ENCODE data around the gene FOXP1. TPM values are rescaled to one million over a fixed set of nuclear protein-coding genes. Genes with fewer than 3 reads are reported as not detected.

The FOXP1 gene
- polyA plus RNA-seq, 1 donor from 2014 or later, result 5.6 TPM

- H3K4me2 ChIP-seq (ENCODE audit: low read length), result no peak overlapping the region
- no peaks in the 10 kb centered on the region for H3K9me2 ChIP-seq (ENCODE audit: insufficient read depth, low read length)
- TF ChIP-seq EP300 (conservative IDR thresholded peaks at IDR 0.05; ENCODE audit: poor library complexity, severe bottlenecking) (no peak), RAD21 (conservative IDR thresholded peaks at IDR 0.05) (no peak), SMC3 (conservative IDR thresholded peaks at IDR 0.05; ENCODE audit: poor library complexity) (no peak), MXI1 (conservative IDR thresholded peaks at IDR 0.05; ENCODE audit: poor library complexity, severe bottlenecking) (no peak), EZH2 (IDR thresholded peaks at IDR 0.05; ENCODE audit: borderline replicate concordance, insufficient read depth, low read length, poor library complexity, severe bottlenecking) (no peak), REST (IDR thresholded peaks at IDR 0.05; ENCODE audit: borderline replicate concordance) (no peak), TAF1 (IDR thresholded peaks at IDR 0.05; ENCODE audit: low read depth) (no peak), CTCF (IDR thresholded peaks at IDR 0.05; ENCODE audit: poor library complexity, severe bottlenecking) (no peak)
- H3K4me3 ChIP-seq (ENCODE audit: low read length), result no peak overlapping the region
- H3F3A ChIP-seq (ENCODE audit: insufficient read depth, low read length, poor library complexity, severe bottlenecking), result no peaks in the 10 kb centered on the region
- H3K9ac ChIP-seq (ENCODE audit: low read length), result no peak overlapping the region
- H3K36me3 ChIP-seq (ENCODE audit: insufficient read depth, low read length), result peaks cover 7% of the 10 kb centered on the region
- no peaks in the 10 kb centered on the region for H4K20me1 ChIP-seq (ENCODE audit: insufficient read depth)
- H2AFZ ChIP-seq (ENCODE audit: low read depth, low read length), result no peak overlapping the region
- H3K27me3 ChIP-seq (ENCODE audit: insufficient read depth, low read depth, low read length), result no peaks in the 10 kb centered on the region
- no peaks in the 10 kb centered on the region for H3K79me2 ChIP-seq (replicated peaks; ENCODE audit: insufficient read depth, low read length)
- H3K9me3 ChIP-seq (ENCODE audit: low read length), result no peaks in the 10 kb centered on the region
- H3K27ac ChIP-seq (ENCODE audit: low read length), result no peak overlapping the region
Observed at GRCh38 chr3:70973558-70973957, 610.0 kb downstream of the FOXP1 start.

GRCh38 chr3:70972855-70973254, 610.7 kb downstream of the FOXP1 start:
- no peaks in the 10 kb centered on the region for H3K9me2 ChIP-seq (ENCODE audit: insufficient read depth, low read length)
- H2AFZ ChIP-seq (ENCODE audit: low read depth, low read length), result no peak overlapping the region
- H3K79me2 ChIP-seq (replicated peaks; ENCODE audit: insufficient read depth, low read length), result no peaks in the 10 kb centered on the region
- H3K4me3 ChIP-seq (ENCODE audit: low read length), result no peak overlapping the region
- H3K9ac ChIP-seq (ENCODE audit: low read length), result no peak overlapping the region
- H3K27ac ChIP-seq (ENCODE audit: low read length), result no peak overlapping the region
- H4K20me1 ChIP-seq (ENCODE audit: insufficient read depth), result no peaks in the 10 kb centered on the region
- H3K9me3 ChIP-seq (ENCODE audit: low read length), result no peaks in the 10 kb centered on the region
- no peak overlapping the region for H3K4me2 ChIP-seq (ENCODE audit: low read length)
- H3K27me3 ChIP-seq (ENCODE audit: insufficient read depth, low read depth, low read length), result no peaks in the 10 kb centered on the region
- no peaks in the 10 kb centered on the region for H3F3A ChIP-seq (ENCODE audit: insufficient read depth, low read length, poor library complexity, severe bottlenecking)
- no peak for TF ChIP-seq CTCF (IDR thresholded peaks at IDR 0.05; ENCODE audit: poor library complexity, severe bottlenecking)
- no peak for TF ChIP-seq TAF1 (IDR thresholded peaks at IDR 0.05; ENCODE audit: low read depth)
- TF ChIP-seq RAD21 (conservative IDR thresholded peaks at IDR 0.05), result no peak
- peaks cover 8% of the 10 kb centered on the region for H3K36me3 ChIP-seq (ENCODE audit: insufficient read depth, low read length)
